A549 treated with ZK216348 at 1 μM for 4 hours (cell line): ENCODE measurements around the gene KRTAP4-9. TPM values are rescaled to one million over a fixed set of nuclear protein-coding genes. Genes with fewer than 3 reads are reported as not detected.

Experiments
- total RNA-seq: library from RNA; stranded (reverse); fragments of 200-300 nt; extraction: Qiagen RNA extraction; gene quantifications from 5 replicates; pipeline ENCODE4 v1.2.3, GENCODE V29; 2022; ENCODE audit warnings: low read depth

The KRTAP4-9 gene
- not detected in 5 replicates for total RNA-seq

DNA sequence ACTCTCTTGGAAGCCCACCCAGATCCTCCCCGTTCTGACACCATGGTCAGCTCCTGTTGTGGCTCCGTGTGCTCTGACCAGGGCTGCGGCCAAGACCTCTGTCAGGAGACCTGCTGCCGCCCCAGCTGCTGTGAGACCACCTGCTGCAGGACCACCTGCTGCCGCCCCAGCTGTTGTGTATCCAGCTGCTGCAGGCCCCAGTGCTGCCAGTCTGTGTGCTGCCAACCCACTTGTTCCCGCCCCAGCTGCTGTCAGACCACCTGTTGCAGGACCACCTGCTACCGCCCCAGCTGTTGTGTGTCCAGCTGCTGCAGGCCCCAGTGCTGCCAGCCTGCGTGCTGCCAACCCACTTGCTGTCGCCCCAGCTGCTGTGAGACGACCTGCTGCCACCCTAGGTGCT, at the start of gene KRTAP4-9:
Gene KRTAP4-9, plus strand, starts transcription at position 43 of the 400 bp plus-strand sequence. Its CDS starts 0 bp downstream, at position 43.

DNA sequence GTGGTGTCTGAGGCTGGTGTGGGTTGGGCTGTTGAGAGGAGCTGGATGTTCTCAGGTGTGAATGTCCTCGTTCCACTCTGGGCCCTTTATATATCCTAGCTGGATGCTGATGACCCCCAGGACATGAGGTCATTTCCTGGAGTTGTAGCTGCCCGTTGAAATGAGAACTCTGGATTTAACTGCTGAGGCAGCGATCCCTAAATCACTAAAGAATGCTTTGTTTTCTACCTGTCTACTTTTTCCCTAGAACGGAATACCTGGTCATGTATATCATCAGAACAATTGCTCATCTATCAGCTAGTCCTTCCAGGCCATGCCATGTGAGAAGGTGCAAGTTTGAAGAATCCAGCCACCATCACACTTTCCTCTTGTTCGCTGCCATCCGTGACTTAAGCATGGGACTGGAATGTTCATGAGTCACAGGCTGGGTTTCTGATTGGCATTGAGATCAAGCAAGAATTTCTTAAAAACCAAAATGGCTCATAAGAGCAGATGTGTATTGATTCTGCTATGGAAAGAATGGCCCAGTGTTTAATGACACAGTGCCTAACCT, 45.1 kb upstream of the KRTAP4-9 start, which contains the start of gene KRTAP2-3:
Gene KRTAP2-3, minus strand, starts transcription at position 63 of the 553 bp plus-strand sequence. CDS start 64 bp downstream, outside the sequence.

DNA sequence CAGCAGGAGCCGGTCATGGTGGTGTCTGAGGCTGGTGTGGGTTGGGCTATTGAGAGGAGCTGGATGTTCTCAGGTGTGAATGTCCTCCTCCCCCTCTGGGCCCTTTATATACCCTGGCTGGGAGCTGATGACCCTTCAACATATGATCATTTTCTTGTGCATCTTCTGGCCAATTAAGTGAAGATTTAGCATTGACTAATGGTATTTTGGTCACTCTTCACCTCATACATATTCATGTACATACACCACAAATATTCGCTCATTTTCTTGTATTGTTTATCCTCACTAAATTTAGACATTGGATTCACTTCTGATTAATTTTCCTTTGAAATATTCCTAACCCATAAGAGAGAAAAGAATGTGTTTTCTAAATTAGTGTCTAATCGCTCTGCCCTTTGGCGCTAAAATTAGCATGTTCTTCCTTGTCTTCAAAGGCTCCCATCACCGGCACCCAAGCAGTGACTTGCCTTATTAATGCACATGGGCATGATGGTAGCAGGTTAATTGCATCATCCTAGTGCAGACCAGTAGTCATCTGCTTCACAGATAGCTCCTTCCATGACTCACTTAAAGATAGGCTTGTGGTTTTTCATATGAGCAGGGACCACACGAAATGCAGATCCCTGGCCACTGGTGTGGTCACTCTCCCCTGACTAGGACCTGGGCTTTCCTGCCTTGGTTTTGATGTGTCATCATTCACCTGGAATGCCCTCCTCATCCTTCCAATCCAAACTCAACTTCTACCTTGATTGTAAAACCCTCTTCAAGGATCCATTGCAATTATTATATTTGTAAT, 39.2 kb upstream of the KRTAP4-9 start, which contains the start of gene KRTAP2-4:
Gene KRTAP2-4, minus strand, starts transcription at position 51 of the 796 bp plus-strand sequence. Its CDS starts 34 bp downstream, at position 17.

DNA sequence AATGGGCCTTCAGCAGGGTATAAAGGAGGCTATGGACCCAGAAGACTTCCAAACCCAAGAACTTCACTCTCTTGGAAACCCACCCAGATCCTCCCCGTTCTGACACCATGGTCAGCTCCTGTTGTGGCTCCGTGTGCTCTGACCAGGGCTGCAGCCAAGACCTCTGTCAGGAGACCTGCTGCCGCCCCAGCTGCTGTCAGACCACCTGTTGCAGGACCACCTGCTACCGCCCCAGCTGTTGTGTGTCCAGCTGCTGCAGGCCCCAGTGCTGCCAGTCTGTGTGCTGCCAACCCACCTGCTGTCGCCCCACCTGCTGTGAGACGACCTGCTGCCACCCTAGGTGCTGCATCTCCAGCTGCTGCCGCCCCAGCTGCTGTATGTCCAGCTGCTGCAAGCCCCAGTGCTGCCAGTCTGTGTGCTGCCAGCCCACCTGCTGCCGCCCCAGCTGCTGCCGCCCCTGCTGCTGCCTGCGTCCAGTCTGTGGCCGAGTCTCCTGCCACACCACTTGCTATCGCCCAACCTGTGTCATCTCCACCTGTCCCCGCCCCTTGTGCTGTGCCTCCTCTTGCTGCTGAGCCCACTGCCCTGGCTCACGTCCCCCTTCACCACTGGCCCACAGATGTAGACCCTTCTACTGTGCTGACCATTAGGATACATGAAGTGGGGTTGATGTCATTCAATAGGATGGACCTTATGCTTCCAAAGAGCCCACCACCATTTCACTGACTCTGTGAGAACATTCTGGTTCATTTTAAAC, 20.9 kb upstream of the KRTAP4-9 start, which contains the start of gene KRTAP4-7:
Gene KRTAP4-7, plus strand, starts transcription at position 51 of the 757 bp plus-strand sequence. Its CDS starts 57 bp downstream, at position 108.

DNA sequence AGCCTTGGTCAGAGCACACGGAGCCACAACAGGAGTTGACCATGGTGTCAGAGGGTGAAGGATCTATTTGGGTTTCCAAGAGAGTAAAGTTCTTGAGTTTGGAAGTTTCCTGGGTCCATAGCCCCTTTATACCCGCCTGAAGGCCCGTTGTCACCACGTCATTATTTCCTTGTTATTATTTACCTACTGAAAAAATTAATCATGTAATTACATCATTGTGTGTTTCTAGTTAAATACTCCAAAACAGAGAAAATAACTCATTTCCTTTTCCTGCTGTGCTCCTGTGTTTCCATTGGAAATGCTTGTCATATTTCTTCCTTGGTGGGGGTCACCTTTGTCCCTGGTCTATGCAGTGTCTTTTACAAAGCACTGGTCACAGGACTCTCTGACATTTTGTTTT, 7.1 kb upstream of the KRTAP4-9 start, which contains the start of gene KRTAP4-8:
Gene KRTAP4-8, minus strand, starts transcription at position 101 of the 400 bp plus-strand sequence. Its CDS starts 58 bp downstream, at position 43.

DNA sequence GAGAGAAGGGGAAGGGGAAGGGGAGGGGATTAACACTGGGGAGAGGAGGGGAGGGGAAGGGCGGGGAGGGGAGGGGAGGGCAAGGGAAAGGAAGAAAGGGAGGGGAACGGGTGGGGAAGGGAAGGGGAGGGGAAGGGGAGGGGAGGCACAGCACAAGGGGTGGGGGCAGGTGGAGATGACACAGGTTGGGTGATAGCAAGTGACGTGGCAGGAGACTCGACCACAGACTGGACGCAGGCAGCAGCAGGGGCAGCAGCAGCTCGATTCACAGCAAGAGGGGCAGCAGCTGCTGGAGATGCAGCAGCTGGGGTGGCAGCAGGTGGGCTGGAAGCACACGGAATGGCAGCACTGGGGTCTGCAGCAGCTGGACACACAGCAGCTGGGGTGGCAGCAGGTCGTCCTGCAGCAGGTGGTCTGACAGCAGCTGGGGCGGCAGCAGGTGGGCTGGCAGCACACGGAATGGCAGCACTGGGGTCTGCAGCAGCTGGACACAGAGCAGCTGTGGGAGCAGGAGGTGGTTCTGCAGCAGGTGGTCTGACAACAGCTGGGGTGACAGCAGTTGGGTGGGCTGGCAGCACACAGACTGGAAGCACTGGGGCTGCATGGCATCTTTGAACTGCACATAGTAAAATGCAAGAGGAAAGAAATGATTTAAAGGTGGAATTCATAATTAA, 3.5 kb upstream of the KRTAP4-9 start, which contains the start of gene KRTAP4-16:
Gene KRTAP4-16, minus strand, starts transcription at position 624 of the 674 bp plus-strand sequence. Its CDS starts 0 bp downstream, at position 624.

DNA sequence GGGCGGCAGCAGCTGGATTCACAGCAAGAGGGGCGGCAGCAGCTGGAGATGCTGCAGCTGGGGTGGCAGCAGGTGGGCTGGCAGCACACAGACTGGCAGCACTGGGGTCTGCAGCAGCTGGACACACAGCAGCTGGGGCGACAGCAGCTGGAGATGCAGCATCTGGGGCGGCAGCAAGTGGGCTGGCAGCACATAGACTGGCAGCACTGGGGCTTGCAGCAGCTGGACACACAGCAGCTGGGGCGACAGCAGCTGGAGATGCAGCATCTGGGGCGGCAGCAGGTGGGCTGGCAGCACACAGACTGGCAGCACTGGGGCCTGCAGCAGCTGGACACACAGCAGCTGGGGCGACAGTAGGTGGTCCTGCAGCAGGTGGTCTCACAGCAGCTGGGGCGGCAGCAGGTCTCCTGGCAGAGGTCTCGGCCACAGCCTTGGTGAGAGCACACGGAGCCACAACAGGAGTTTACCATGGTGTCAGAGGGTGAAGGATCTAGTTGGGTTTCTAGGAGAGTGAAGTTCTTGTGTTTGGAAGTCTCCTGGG, 12.7 kb downstream of the KRTAP4-9 start, which contains the start of gene KRTAP4-11:
Gene KRTAP4-11, minus strand, starts transcription at position 528 of the 541 bp plus-strand sequence. Its CDS starts 58 bp downstream, at position 470.

DNA sequence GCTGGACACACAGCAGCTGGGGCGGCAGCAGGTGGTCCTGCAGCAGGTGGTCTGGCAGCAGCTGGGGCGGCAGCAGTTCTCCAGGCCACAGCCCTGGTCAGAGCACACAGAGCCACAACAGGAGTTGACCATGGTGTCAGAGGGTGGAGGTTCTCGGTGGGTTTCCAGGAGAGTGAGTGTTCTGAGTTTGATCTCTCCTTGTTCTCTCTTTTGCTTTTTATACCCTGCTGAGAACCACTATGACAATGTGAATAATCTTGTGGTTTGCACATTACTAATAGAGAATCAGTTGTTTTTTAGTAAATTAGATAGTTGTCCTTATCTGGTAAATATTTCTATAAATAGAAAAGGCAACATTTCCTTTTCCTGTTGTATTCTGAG, 18.8 kb downstream of the KRTAP4-9 start, which contains the start of gene KRTAP4-12:
Gene KRTAP4-12, minus strand, starts transcription at position 192 of the 381 bp plus-strand sequence. Its CDS starts 60 bp downstream, at position 132.

DNA sequence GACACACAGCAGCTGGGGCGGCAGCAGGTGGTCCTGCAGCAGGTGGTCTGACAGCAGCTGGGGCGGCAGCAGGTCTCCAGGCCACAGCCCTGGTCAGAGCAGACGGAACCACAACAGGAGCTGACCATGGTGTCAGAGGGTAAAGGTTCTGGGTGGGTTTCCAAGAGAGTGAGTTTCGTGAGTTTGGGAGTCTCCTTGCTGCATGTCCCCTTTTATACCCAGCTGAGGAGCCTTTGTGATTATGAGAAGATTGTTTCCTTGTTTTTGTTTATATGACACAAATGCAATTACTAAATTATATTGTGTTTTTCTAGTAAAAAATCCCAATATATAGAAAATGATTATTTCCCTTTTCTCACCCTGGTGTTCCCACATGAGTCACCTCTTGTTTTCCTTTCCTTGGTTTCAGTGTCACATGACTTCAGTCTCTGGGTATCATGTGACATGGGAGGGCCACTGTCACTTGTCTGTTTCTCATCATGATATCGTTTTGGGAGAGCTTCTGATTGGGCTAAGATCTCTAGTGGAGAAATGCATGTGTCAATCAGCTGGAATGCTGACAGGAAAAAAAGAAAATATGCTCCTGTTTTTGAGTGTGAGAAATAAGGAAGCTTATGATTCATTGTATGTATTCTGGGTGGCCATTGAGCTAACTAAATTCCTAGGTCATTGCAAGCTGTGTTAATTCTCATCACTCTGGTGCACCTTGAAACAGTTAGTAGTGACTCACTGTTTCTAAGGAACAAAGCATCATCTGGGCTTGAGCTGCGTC, 35.4 kb downstream of the KRTAP4-9 start, which contains the start of gene KRTAP4-6:
Gene KRTAP4-6, minus strand, starts transcription at position 185 of the 772 bp plus-strand sequence. Its CDS starts 57 bp downstream, at position 128.

DNA sequence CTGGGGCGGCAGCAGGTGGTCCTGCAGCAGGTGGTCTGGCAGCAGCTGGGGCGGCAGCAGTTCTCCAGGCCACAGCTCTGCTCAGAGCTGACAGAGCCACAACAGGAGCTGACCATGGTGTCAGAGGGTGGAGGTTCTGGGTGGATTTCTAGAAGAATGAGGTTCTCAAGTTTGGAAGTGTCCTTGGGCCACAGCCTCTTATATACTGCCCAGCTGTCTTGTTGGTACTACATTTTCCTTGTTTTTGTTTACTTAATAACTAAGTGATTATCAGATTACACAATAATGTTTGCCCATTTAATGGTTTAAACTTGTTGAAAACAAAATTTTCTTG, 44.4 kb downstream of the KRTAP4-9 start, which contains the start of gene KRTAP4-5:
Gene KRTAP4-5, minus strand, starts transcription at position 174 of the 334 bp plus-strand sequence. Its CDS starts 58 bp downstream, at position 116.

Other genes starting within 250 kb of the KRTAP4-9 start
- gene KRT12, start 238.2 kb upstream of the KRTAP4-9 start, total RNA-seq, result not detected in 5 replicates
- gene KRT20, start 220.1 kb upstream of the KRTAP4-9 start, total RNA-seq, result 0.18 to 0.61 TPM (median 0.31 TPM) in 5 replicates
- gene KRT23, start 167.7 kb upstream of the KRTAP4-9 start, total RNA-seq, result 0.08 to 0.31 TPM (median 0.18 TPM) in 3 of 5 replicates, not detected in the others
- gene KRT39, start 138.4 kb upstream of the KRTAP4-9 start, total RNA-seq, result not detected in 5 replicates
- gene KRT40, start 121.1 kb upstream of the KRTAP4-9 start, total RNA-seq, result not detected in 5 replicates
- gene KRTAP3-3, start 111.2 kb upstream of the KRTAP4-9 start, total RNA-seq, result not detected in 5 replicates
- gene KRTAP3-2, start 105.5 kb upstream of the KRTAP4-9 start, total RNA-seq, result not detected in 5 replicates
- not detected in 5 replicates for gene KRTAP3-1, start 96.3 kb upstream of the KRTAP4-9 start, total RNA-seq
- gene KRTAP1-5, start 78.2 kb upstream of the KRTAP4-9 start, total RNA-seq, result not detected in 5 replicates
- not detected in 5 replicates for gene KRTAP1-4, start 75.2 kb upstream of the KRTAP4-9 start, total RNA-seq
- not detected in 5 replicates for gene KRTAP1-3, start 70.5 kb upstream of the KRTAP4-9 start, total RNA-seq
- gene KRTAP1-1, start 63.9 kb upstream of the KRTAP4-9 start, total RNA-seq, result not detected in 5 replicates
- not detected in 5 replicates for gene KRTAP2-1, start 58.1 kb upstream of the KRTAP4-9 start, total RNA-seq
- not detected in 5 replicates for gene KRTAP2-2, start 50.2 kb upstream of the KRTAP4-9 start, total RNA-seq
- not detected in 5 replicates for gene KRTAP2-3, start 45.3 kb upstream of the KRTAP4-9 start, total RNA-seq
- not detected in 5 replicates for gene KRTAP2-4, start 39.5 kb upstream of the KRTAP4-9 start, total RNA-seq
- not detected in 5 replicates for gene KRTAP4-7, start 21.2 kb upstream of the KRTAP4-9 start, total RNA-seq
- gene KRTAP4-8, start 7.2 kb upstream of the KRTAP4-9 start, total RNA-seq, result not detected in 5 replicates
- gene KRTAP4-16, start 3.2 kb upstream of the KRTAP4-9 start, total RNA-seq, result not detected in 5 replicates
- not detected in 5 replicates for gene KRTAP4-11, start 13.0 kb downstream of the KRTAP4-9 start, total RNA-seq
- gene KRTAP4-12, start 18.8 kb downstream of the KRTAP4-9 start, total RNA-seq, result not detected in 5 replicates
- not detected in 5 replicates for gene KRTAP4-6, start 35.2 kb downstream of the KRTAP4-9 start, total RNA-seq
- not detected in 5 replicates for gene KRTAP4-5, start 44.4 kb downstream of the KRTAP4-9 start, total RNA-seq
- gene KRTAP4-4, start 55.4 kb downstream of the KRTAP4-9 start, total RNA-seq, result not detected in 5 replicates
- gene KRTAP4-3, start 62.8 kb downstream of the KRTAP4-9 start, total RNA-seq, result not detected in 5 replicates
- not detected in 5 replicates for gene KRTAP4-2, start 72.8 kb downstream of the KRTAP4-9 start, total RNA-seq
- gene KRTAP4-1, start 79.5 kb downstream of the KRTAP4-9 start, total RNA-seq, result 0.32 TPM in 1 of 5 replicates, not detected in the others
- gene KRTAP9-1, start 84.5 kb downstream of the KRTAP4-9 start, total RNA-seq, result not detected in 5 replicates
- gene KRTAP9-2, start 121.3 kb downstream of the KRTAP4-9 start, total RNA-seq, result not detected in 5 replicates
- gene KRTAP9-3, start 127.1 kb downstream of the KRTAP4-9 start, total RNA-seq, result not detected in 5 replicates
- gene KRTAP9-8, start 132.6 kb downstream of the KRTAP4-9 start, total RNA-seq, result not detected in 5 replicates
- gene KRTAP9-4, start 144.3 kb downstream of the KRTAP4-9 start, total RNA-seq, result not detected in 5 replicates
- not detected in 5 replicates for gene KRTAP9-9, start 150.0 kb downstream of the KRTAP4-9 start, total RNA-seq
- not detected in 5 replicates for gene KRTAP9-6, start 160.0 kb downstream of the KRTAP4-9 start, total RNA-seq
- not detected in 5 replicates for gene KRTAP9-7, start 170.3 kb downstream of the KRTAP4-9 start, total RNA-seq
- gene KRTAP29-1, start 197.5 kb downstream of the KRTAP4-9 start, total RNA-seq, result not detected in 5 replicates
- not detected in 5 replicates for gene KRTAP16-1, start 203.9 kb downstream of the KRTAP4-9 start, total RNA-seq
- not detected in 5 replicates for gene KRTAP17-1, start 210.3 kb downstream of the KRTAP4-9 start, total RNA-seq
- not detected in 5 replicates for gene KRT33A, start 245.4 kb downstream of the KRTAP4-9 start, total RNA-seq